NCI-H128 (cell line): Measurements from ENCODE around the gene NAV2.
A peak's percentile ranks its signal among the peaks of the same experiment; 100 is the strongest.

ENCODE experiments used
- DNase-seq: peaks from one replicate; lab custom pipeline; 2025; ENCODE audit not compliant: unreplicated experiment; lab: John Stamatoyannopoulos, UW

NAV2 gene

GRCh38 chr11:19853016-19853415, 140.4 kb downstream of the NAV2 start:
- DNase-seq = no peak

- no peak for DNase-seq
These were observed 141.3 kb downstream of the NAV2 start for GRCh38 chr11:19853920-19854319.

- DNase-seq = no peak
These were observed 148.5 kb downstream of the NAV2 start for GRCh38 chr11:19861171-19861570.

- no peak for DNase-seq
These were observed 149.5 kb downstream of the NAV2 start for GRCh38 chr11:19862091-19862490.

GRCh38 chr11:19864141-19865140, 151.8 kb downstream of the NAV2 start:
- no peak for DNase-seq

- DNase-seq = no peak
These were observed 153.4 kb downstream of the NAV2 start for GRCh38 chr11:19866037-19866436.

- no peak for DNase-seq
These were observed 153.9 kb downstream of the NAV2 start for GRCh38 chr11:19866521-19866920.

- DNase-seq = no peak
These were observed 154.4 kb downstream of the NAV2 start for GRCh38 chr11:19867064-19867463.

- peak; percentile 5 for DNase-seq
These were observed 155.7 kb downstream of the NAV2 start for GRCh38 chr11:19868281-19868821.

- no peak for DNase-seq
These were observed 156.2 kb downstream of the NAV2 start for GRCh38 chr11:19868871-19869270.

- DNase-seq = no peak
These were observed 156.8 kb downstream of the NAV2 start for GRCh38 chr11:19869466-19869865.

- no peak for DNase-seq
These were observed 157.4 kb downstream of the NAV2 start for GRCh38 chr11:19869946-19870589.

GRCh38 chr11:19871531-19871930, 158.9 kb downstream of the NAV2 start:
- no peak for DNase-seq

GRCh38 chr11:19872512-19873145, 160.0 kb downstream of the NAV2 start:
- DNase-seq = no peak

- DNase-seq = no peak
These were observed 161.1 kb downstream of the NAV2 start for GRCh38 chr11:19873730-19874129.

GRCh38 chr11:19874266-19874665, 161.6 kb downstream of the NAV2 start:
- DNase-seq = no peak

- no peak for DNase-seq
These were observed 164.1 kb downstream of the NAV2 start for GRCh38 chr11:19876750-19877149.

- DNase-seq = no peak
These were observed 165.9 kb downstream of the NAV2 start for GRCh38 chr11:19878520-19878919.

- DNase-seq = no peak
These were observed 166.9 kb downstream of the NAV2 start for GRCh38 chr11:19879307-19880087.

GRCh38 chr11:19880088-19880345, 167.4 kb downstream of the NAV2 start:
- no peak for DNase-seq

GRCh38 chr11:19881177-19881576, 168.5 kb downstream of the NAV2 start:
- no peak for DNase-seq
